HCT116 (cell line): Measurements from ENCODE around the gene CCNJL. TPM values are rescaled to one million over a fixed set of nuclear protein-coding genes. Genes with fewer than 3 reads are reported as not detected.

Experiments
- ATAC-seq: fragments of 200-7000 bp; cut with Tn5 transposase; 2 replicates; pipeline ENCODE4 v1.9.1; 2020; ENCODE audit warnings: mild to moderate bottlenecking, moderate library complexity
- BruUV-seq: library from RNA; stranded (reverse); fragments of 400-500 nt; replicated peaks from 2 replicates; lab custom pipeline; 2021; lab: Mats Ljungman, UMichigan
- CTCF ChIA-PET: fragments of 300-600 bp; sonication (Branson Sonifier 250); formaldehyde crosslinking; loops from one replicate; lab custom pipeline; 2021; ENCODE audit warnings: antibody characterized with exemption; lab: Charles Lee
- POLR2A ChIA-PET: fragments of 300-600, 350-600 bp; sonication (Branson Sonifier 250); formaldehyde crosslinking; loops from one replicate; lab custom pipeline; 2021; ENCODE audit warnings: antibody characterized with exemption; lab: Charles Lee
- RAD21 ChIA-PET, 2 experiments: fragments of 300-600 bp; sonication (Branson Sonifier 250); formaldehyde crosslinking; loops; one replicate each; lab custom pipeline; 2023; ENCODE audit warnings: low total read pairs in 2 of 2; ENCODE audit not compliant: uncharacterized antibody in 2 of 2, unreplicated experiment in 2 of 2, low non-redundant PET in 1 of 2; lab: Charles Lee
- DNase-seq: peaks from one replicate; pipeline ENCODE4 v3.0.0-alpha.2; 2010; ENCODE audit warnings: low read depth, low spot score
- H2AFZ ChIP-seq: fragments of 200-600 bp; shearing (Covaris generic), sonication (generic); 2 replicates; pipeline ENCODE4 v1.6.1; 2017; ENCODE audit warnings: low read depth, mixed run types, mixed read lengths, antibody characterized with exemption, low read length; ENCODE audit not compliant: poor library complexity, severe bottlenecking
- H3K27ac ChIP-seq: 2 replicates; pipeline ENCODE4 v1.5.1; 2012; ENCODE audit warnings: low read depth, low read length
- H3K27me3 ChIP-seq: fragments of 200-600 bp; sonication (generic); 2 replicates; pipeline ENCODE4 v1.6.1; 2016; ENCODE audit warnings: mixed run types, low read length, mixed read lengths; ENCODE audit not compliant: insufficient read depth
- H3K36me3 ChIP-seq, 2 experiments: fragments of 200-500 bp in 1 of 2; fragments of 200-600 bp in 1 of 2; sonication (Bioruptor generic) in 1 of 2; sonication (generic) in 1 of 2; 2 replicates each; pipeline versions ENCODE4 v1.5.1 to v1.6.1; 2014 to 2016; ENCODE audit warnings: low read length in 2 of 2, inconsistent platforms in 1 of 2, mixed read lengths in 1 of 2, mixed run types in 1 of 2; ENCODE audit not compliant: insufficient read depth in 2 of 2, control insufficient read depth in 1 of 2
- H3K4me1 ChIP-seq, 2 experiments: fragments of 200-600 bp in 1 of 2; sonication (generic) in 1 of 2; 2 replicates each; pipeline versions ENCODE4 v1.5.1 to v1.6.1; 2012 to 2017; ENCODE audit warnings: low read length in 2 of 2, inconsistent platforms in 1 of 2, mild to moderate bottlenecking in 1 of 2, mixed read lengths in 1 of 2, mixed run types in 1 of 2, moderate library complexity in 1 of 2; ENCODE audit not compliant: insufficient read depth in 2 of 2, control insufficient read depth in 1 of 2
- H3K4me2 ChIP-seq: fragments of 200-600 bp; sonication (generic); 2 replicates; pipeline ENCODE4 v1.6.1; 2017; ENCODE audit warnings: mixed run types, low read length, mixed read lengths
- H3K4me3 ChIP-seq, 2 experiments: fragments of 200-600 bp in 1 of 2; sonication (generic) in 1 of 2; replicated peaks in 1 of 2; 2 replicates each; pipeline ENCODE4 v1.5.1; 2011 to 2016; ENCODE audit warnings: low read length in 2 of 2, control low read depth in 1 of 2, low read depth in 1 of 2, mild to moderate bottlenecking in 1 of 2, mixed read lengths in 1 of 2, mixed run types in 1 of 2
- H3K79me2 ChIP-seq: fragments of 200-600 bp; sonication (generic); 2 replicates; pipeline ENCODE4 v1.6.1; 2017; ENCODE audit warnings: mild to moderate bottlenecking, mixed run types, low read length, moderate library complexity, mixed read lengths; ENCODE audit not compliant: insufficient read depth
- H3K9ac ChIP-seq: fragments of 200-600 bp; sonication (generic); 2 replicates; pipeline ENCODE4 v1.6.1; 2016; ENCODE audit warnings: low read length, mixed read lengths
- H3K9me2 ChIP-seq: fragments of 200-600 bp; sonication (generic), shearing (Covaris generic); 2 replicates; pipeline ENCODE4 v1.6.1; 2017; ENCODE audit warnings: mixed run types, mild to moderate bottlenecking, moderate library complexity; ENCODE audit not compliant: insufficient read depth
- H3K9me3 ChIP-seq, 2 experiments: fragments of 200-500 bp in 1 of 2; fragments of 200-600 bp in 1 of 2; sonication (Bioruptor generic) in 1 of 2; sonication (generic) in 1 of 2; 2 replicates each; pipeline ENCODE4 v1.6.1; 2014 to 2017; ENCODE audit warnings: low read length in 2 of 2, mixed read lengths in 2 of 2, inconsistent platforms in 1 of 2, low read depth in 1 of 2, mild to moderate bottlenecking in 1 of 2, mixed run types in 1 of 2, moderate library complexity in 1 of 2; ENCODE audit not compliant: control insufficient read depth in 1 of 2, insufficient read depth in 1 of 2
- H4K20me1 ChIP-seq: fragments of 200-600 bp; sonication (generic), shearing (Covaris generic); 2 replicates; pipeline ENCODE4 v1.6.1; 2017; ENCODE audit warnings: mixed run types, mild to moderate bottlenecking, moderate library complexity; ENCODE audit not compliant: insufficient read depth
- CBX3 ChIP-seq: IDR thresholded peaks from 2 replicates; pipeline ENCODE4 v1.6.1; 2012; ENCODE audit warnings: low read depth
- CTCF ChIP-seq, 3 experiments: fragments of 200-600 bp in 1 of 3; sonication (generic) in 1 of 3; IDR thresholded peaks in 2 of 3; conservative IDR thresholded peaks in 1 of 3; 2 replicates each; pipeline ENCODE4 v1.5.1; 2012 to 2017; ENCODE audit warnings: low read depth in 2 of 3, low read length in 2 of 3, antibody characterized with exemption in 1 of 3, borderline replicate concordance in 1 of 3, control low read depth in 1 of 3, mild to moderate bottlenecking in 1 of 3, mixed read lengths in 1 of 3, mixed run types in 1 of 3, moderate library complexity in 1 of 3; ENCODE audit not compliant: insufficient read depth in 1 of 3
- ELF1 ChIP-seq: IDR thresholded peaks from 2 replicates; pipeline ENCODE4 v1.6.1; 2012; ENCODE audit warnings: low read depth, borderline replicate concordance
- EZH2 ChIP-seq: fragments of 200-600 bp; sonication (generic); IDR thresholded peaks from 2 replicates; pipeline ENCODE4 v1.6.1; 2017; ENCODE audit warnings: antibody characterized with exemption, mixed run types
- EZH2phosphoT487 ChIP-seq: fragments of 200-600 bp; IDR thresholded peaks from 2 replicates; pipeline ENCODE4 v1.6.1; 2018; ENCODE audit warnings: antibody characterized with exemption, borderline replicate concordance
- FOSL1 ChIP-seq: IDR thresholded peaks from 2 replicates; pipeline ENCODE4 v1.6.1; 2012; ENCODE audit warnings: low read depth
- MAX ChIP-seq: IDR thresholded peaks from 2 replicates; pipeline ENCODE4 v1.6.1; 2012
- POLR2AphosphoS5 ChIP-seq: IDR thresholded peaks from 2 replicates; pipeline ENCODE4 v1.6.1; 2011; ENCODE audit warnings: mild to moderate bottlenecking, low read depth, low read length, moderate library complexity
- RAD21 ChIP-seq: IDR thresholded peaks from 2 replicates; pipeline ENCODE4 v1.6.1; 2012; ENCODE audit warnings: low read depth, mild to moderate bottlenecking
- SIN3A ChIP-seq: IDR thresholded peaks from 2 replicates; pipeline ENCODE4 v1.6.1; 2012; ENCODE audit warnings: low read depth
- SP1 ChIP-seq: IDR thresholded peaks from 2 replicates; pipeline ENCODE4 v1.6.1; 2012; ENCODE audit warnings: low read depth
- SRF ChIP-seq: IDR thresholded peaks from 2 replicates; pipeline ENCODE4 v1.6.1; 2012; ENCODE audit warnings: low read depth
- ZNF274 ChIP-seq: fragments of 200-500 bp; sonication (Bioruptor generic); IDR thresholded peaks from 2 replicates; pipeline ENCODE4 v1.6.1; 2014; ENCODE audit warnings: mild to moderate bottlenecking, low read depth, low read length, inconsistent platforms
- intact Hi-C: fragments of 100-400 bp; cut with micrococcal nuclease; formaldehyde crosslinking; loops from 2 replicates; pipeline ENCODE4 v1.10.0; 2022
- total RNA-seq: library from RNA; stranded (reverse); gene quantifications from one replicate; pipeline ENCODE4 v1.2.1, GENCODE V29; 2021; ENCODE audit not compliant: unreplicated experiment

Gene CCNJL
- total RNA-seq, 1 experiment from 2014 or later: 2.9 TPM

DNA sequence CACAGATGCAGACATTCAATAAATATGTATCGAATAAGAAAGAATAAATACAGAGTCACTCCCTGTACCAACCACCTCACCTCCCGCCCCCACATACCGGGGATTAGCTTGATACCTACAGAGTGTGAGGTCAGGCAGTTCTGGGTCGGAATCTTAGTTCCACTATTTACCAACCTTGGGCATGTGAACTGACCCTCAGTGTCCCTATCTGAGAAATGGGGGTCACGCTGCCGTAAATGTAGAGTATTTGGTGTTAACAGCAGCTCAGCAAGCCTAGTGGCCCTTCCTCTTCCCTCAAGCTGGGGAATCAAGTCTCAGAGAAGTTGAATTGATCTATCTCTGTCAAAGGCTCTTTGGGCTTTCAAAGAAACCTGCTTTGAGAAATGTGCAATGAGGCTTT is 25.4 kb downstream of the CCNJL start:
- Histone ChIP-seq H3K27me3 (no peaks in the 10 kb centered on the region), H3K4me2 (no peak overlapping the region), H4K20me1 (no peaks in the 10 kb centered on the region), H3K79me2 (no peaks in the 10 kb centered on the region), H3K4me1 (peaks cover 0 to 10% of the 10 kb centered on the region in 2 experiments; a peak in 1 of 4 replicates), H3K9me2 (no peaks in the 10 kb centered on the region), H3K9ac (no peak overlapping the region), H3K27ac (no peak overlapping the region), H3K9me3 (no peaks in the 10 kb centered on the region), H3K4me3 (no peak overlapping the region)
- CTCF ChIA-PET: no interaction called here
- intact Hi-C loops: no loop called here
- BruUV-seq: no TSS peak
- ATAC-seq: no peak
- TF ChIP-seq FOSL1 (no peak), SIN3A (no peak), SP1 (no peak), MAX (no peak), POLR2AphosphoS5 (no peak), EZH2phosphoT487 (no peak), ZNF274 (no peak), SRF (no peak), RAD21 (no peak), ELF1 (no peak), EZH2 (no peak), CTCF (IDR thresholded peaks at IDR 0.05 in 2 of 3, conservative IDR thresholded peaks at IDR 0.05 in 1 of 3; ENCODE audit: borderline replicate concordance in 1 of 3, insufficient read depth in 1 of 3, low read depth in 2 of 3, low read length in 2 of 3) (no peak), CBX3 (no peak)
- TF ChIP-seq, all 23 proteins: peak for 0
- Histone ChIP-seq H2AFZ (no peak overlapping the region), H3K36me3 (no peaks in the 10 kb centered on the region)
- RAD21 ChIA-PET: no interaction called here
- POLR2A ChIA-PET: no interaction called here
- no peak for DNase-seq
